Kidney epithelial cell (primary cell): ENCODE data around the gene ABCG1. TPM values are rescaled to one million over a fixed set of nuclear protein-coding genes. Genes with fewer than 3 reads are reported as not detected.

Experiments used
- DNase-seq: peaks from one replicate; pipeline ENCODE4 v3.0.0-alpha.2; 2010; ENCODE audit warnings: low read depth
- H3K27me3 ChIP-seq: 2 replicates; pipeline ENCODE4 v1.6.0; 2011; ENCODE audit warnings: low read length; ENCODE audit not compliant: control insufficient read depth, insufficient read depth
- H3K36me3 ChIP-seq: 2 replicates; pipeline ENCODE4 v1.5.1; 2011; ENCODE audit warnings: low read length; ENCODE audit not compliant: control insufficient read depth, insufficient read depth
- H3K4me3 ChIP-seq: 2 replicates; pipeline ENCODE4 v1.5.1; 2011; ENCODE audit warnings: low read depth, mild to moderate bottlenecking, control low read depth, low read length
- CTCF ChIP-seq: IDR thresholded peaks from 2 replicates; pipeline ENCODE4 v1.5.1; 2011; ENCODE audit warnings: mild to moderate bottlenecking, moderate library complexity, low read length, control low read depth, inconsistent platforms; ENCODE audit not compliant: insufficient read depth, poor library complexity, severe bottlenecking
- total RNA-seq: library from RNA; depleted of rRNA; stranded (reverse); fragments of >200 nt; gene quantifications from 2 replicates; pipeline ENCODE4 v1.2.3, GENCODE V29; 2015

Gene ABCG1
- total RNA-seq, 1 donor from 2014 or later: 3.6 TPM

GRCh38 chr21:42251654-42252324, 32.8 kb downstream of the ABCG1 start:
- TF ChIP-seq CTCF: no peak
- Histone ChIP-seq H3K27me3 (peaks cover 14% of the 10 kb centered on the region), H3K36me3 (no peaks in the 10 kb centered on the region), H3K4me3 (no peak overlapping the region)
- DNase-seq: no peak

DNA sequence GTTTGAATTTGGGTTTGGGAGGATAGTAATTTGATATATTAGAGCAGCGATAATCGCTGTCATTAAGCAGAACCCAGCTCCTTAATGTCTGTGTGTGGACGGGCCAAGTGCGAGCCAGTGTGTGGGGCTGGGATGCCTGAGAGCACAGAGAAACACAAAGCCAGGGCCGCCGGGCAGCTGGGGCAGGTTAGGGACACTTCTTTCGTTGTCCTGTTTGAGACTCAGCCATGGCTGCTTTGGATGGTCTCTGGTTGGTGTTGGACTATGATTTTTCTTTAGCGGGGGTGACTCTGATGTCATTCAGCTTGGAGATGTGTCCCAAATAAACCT, 33.4 kb downstream of the ABCG1 start:
- Histone ChIP-seq H3K36me3 (no peaks in the 10 kb centered on the region), H3K4me3 (no peak overlapping the region), H3K27me3 (peaks cover 13% of the 10 kb centered on the region)
- TF ChIP-seq CTCF: no peak
- no peak for DNase-seq

DNA sequence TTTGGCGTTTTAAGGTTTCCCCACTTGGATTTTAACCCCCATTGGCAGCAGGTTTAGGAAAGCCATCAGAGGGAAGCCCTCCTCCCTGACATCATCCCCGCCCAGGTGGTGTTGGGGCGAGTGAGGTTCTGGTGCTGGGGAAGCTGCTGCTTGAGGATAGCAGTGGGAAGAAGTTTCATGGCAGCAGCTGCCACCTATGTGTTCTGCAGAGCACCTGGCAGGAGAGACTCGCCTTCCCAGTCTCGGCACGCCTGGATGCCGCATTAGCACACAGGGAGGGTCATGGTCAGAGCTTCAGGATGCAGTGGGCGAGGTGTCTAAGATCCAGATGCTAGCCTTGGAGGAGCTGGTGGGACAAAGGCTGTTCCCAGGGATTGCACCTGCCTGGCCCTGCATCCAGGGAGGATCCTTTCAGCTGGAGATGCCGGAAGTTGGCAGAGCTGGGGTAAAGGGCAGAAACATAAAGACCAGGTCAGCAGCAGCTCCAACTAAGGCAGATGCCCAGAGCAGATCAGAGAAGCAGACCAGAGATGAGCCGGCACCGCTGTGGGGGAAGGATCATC, 33.9 kb downstream of the ABCG1 start:
- no peak overlapping the region for H3K4me3 ChIP-seq
- H3K36me3 ChIP-seq: no peaks in the 10 kb centered on the region
- H3K27me3 ChIP-seq: peaks cover 11% of the 10 kb centered on the region
- no peak for DNase-seq
- TF ChIP-seq CTCF: no peak

DNA sequence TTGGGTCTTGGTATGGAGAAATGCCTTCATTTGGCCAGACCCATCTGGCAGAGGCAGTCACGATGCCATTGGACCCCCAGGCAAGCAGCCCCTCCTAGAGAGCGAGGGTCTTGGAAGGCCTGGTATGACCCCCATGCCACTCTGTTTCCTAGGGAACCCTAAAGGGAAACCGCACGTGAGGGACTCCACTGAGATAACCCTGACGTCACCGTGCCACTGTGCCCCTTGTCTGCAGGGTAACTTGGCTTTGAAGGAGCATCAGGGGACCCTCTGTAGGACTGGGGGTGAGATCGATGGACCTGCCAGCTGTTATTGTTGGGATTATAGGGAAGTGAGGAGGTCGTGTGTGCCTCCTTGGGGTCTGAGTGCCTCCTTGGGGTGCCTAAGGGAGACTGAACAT, 34.5 kb downstream of the ABCG1 start:
- no peaks in the 10 kb centered on the region for H3K36me3 ChIP-seq
- peaks cover 11% of the 10 kb centered on the region for H3K27me3 ChIP-seq
- no peak for DNase-seq
- H3K4me3 ChIP-seq: no peak overlapping the region
- no peak for TF ChIP-seq CTCF

DNA sequence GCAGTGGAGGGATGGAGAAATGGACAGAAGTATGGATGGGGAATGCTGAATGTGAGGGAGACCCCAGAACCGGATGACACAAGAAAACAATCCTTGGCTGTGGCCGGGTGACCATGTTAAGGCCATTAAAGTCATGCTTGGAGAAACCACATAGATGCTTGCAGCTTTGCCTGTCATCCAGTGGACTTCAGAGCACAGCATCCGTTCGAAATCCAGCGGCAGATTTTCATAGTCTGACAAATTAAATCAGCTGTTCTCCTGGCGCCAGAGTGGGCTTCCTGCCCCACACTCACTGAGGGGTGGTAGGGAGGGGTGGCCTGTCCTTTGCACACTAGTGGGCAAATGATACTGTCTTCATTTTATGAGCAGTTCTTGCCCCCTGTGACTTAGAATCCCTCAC, 35.1 kb downstream of the ABCG1 start:
- Histone ChIP-seq H3K27me3 (peaks cover 11% of the 10 kb centered on the region), H3K36me3 (no peaks in the 10 kb centered on the region), H3K4me3 (no peak overlapping the region)
- no peak for DNase-seq
- TF ChIP-seq CTCF: no peak
